ENCODE results near the gene STING1. TPM values are rescaled to one million over a fixed set of nuclear protein-coding genes. Genes with fewer than 3 reads are reported as not detected.

Gene STING1
- total RNA-seq, 1 experiment from 2014 or later: 0.48 TPM

GRCh38 chr5:139475865-139476617 lies 6.5 kb downstream of the STING1 start:
- H3K27me3 ChIP-seq (ENCODE audit: insufficient read depth, low read length): no peaks in the 10 kb centered on the region
- H3K14ac ChIP-seq (ENCODE audit: insufficient read depth, low read length): no peak overlapping the region
- no peak for TF ChIP-seq CTCF (conservative IDR thresholded peaks at IDR 0.05)
- H2AK5ac ChIP-seq (ENCODE audit: insufficient read length, low read length): no peak overlapping the region
- no peak overlapping the region for H2BK12ac ChIP-seq (ENCODE audit: insufficient read length, low read depth, low read length)
- no peak overlapping the region for H3K23ac ChIP-seq (ENCODE audit: insufficient read length, low read depth, low read length)
- Mint-ChIP-seq H3K4me3 (no peak overlapping the region), H3K36me3 (ENCODE audit: insufficient read depth in 1 of 3, low read depth in 3 of 3) (no peaks in the 10 kb centered on the region), H3K27me3 (ENCODE audit: low read depth) (peaks cover 7% of the 10 kb centered on the region), H3K9me3 (no peaks in the 10 kb centered on the region), H3K4me1 (peaks cover 41 to 53% of the 10 kb centered on the region in 2 experiments), H3K27ac (no peak overlapping the region)
- H4K8ac ChIP-seq (replicated peaks; ENCODE audit: insufficient read length, low read depth, low read length): no peak overlapping the region
- no peak overlapping the region for H3K18ac ChIP-seq (ENCODE audit: insufficient read length, low read depth, low read length)
- no peak overlapping the region for H3K4ac ChIP-seq (ENCODE audit: low read depth, low read length)
- H2BK15ac ChIP-seq (ENCODE audit: low read depth, low read length): no peak overlapping the region
- no peak overlapping the region for H3K4me2 ChIP-seq (ENCODE audit: insufficient read depth, insufficient read length, low read length)
- no peaks in the 10 kb centered on the region for H4K20me1 ChIP-seq (ENCODE audit: control insufficient read depth, insufficient read depth, insufficient read length)
- no peak overlapping the region for H2AFZ ChIP-seq (ENCODE audit: low read length)
- peaks cover 5% of the 10 kb centered on the region; the same call in 1 of the 2 replicates for H3K4me1 ChIP-seq (ENCODE audit: insufficient read depth, low read length)
- H3K9me3 ChIP-seq (ENCODE audit: control insufficient read depth, low read depth, low read length): no peaks in the 10 kb centered on the region
- no peaks in the 10 kb centered on the region for H3K79me1 ChIP-seq (ENCODE audit: insufficient read depth, low read depth, low read length, poor library complexity, severe bottlenecking)
- H3K9ac ChIP-seq (ENCODE audit: extremely low read depth, insufficient read length, low read length): no peak overlapping the region
- H2BK120ac ChIP-seq (ENCODE audit: low read depth, low read length, poor library complexity, severe bottlenecking): no peak overlapping the region
- no peak overlapping the region for H4K5ac ChIP-seq (ENCODE audit: insufficient read length, low read depth, low read length)
- H3T11ph ChIP-seq (ENCODE audit: low read length): no peak overlapping the region
- no peak overlapping the region for H3K56ac ChIP-seq (ENCODE audit: insufficient read length, low read depth, low read length)
- WGBS (ENCODE audit: extremely low coverage, insufficient read length, low lambda C conversion rate): no CpG with 5 or more reads among the region's 13 CpGs
- no peak overlapping the region for H3K27ac ChIP-seq (ENCODE audit: insufficient read length, low read depth, low read length)
- no peaks in the 10 kb centered on the region for H3K79me2 ChIP-seq (ENCODE audit: insufficient read depth, low read length)
- H3K23me2 ChIP-seq (ENCODE audit: insufficient read length, low read depth, low read length, poor library complexity, severe bottlenecking): no peaks in the 10 kb centered on the region
- H2BK20ac ChIP-seq (ENCODE audit: low read depth, low read length, poor library complexity, severe bottlenecking): no peak overlapping the region
- no peak overlapping the region for H2BK5ac ChIP-seq (ENCODE audit: insufficient read length, low read length)
- DNase-seq: no peak
- H4K91ac ChIP-seq (ENCODE audit: insufficient read length, low read depth, low read length): no peak overlapping the region

All from H9 (cell line).